COLO668 (cell line): ENCODE measurements around the gene RUVBL2.
A peak's percentile ranks its signal among the peaks of the same experiment; 100 is the strongest.

Experiments used
- DNase-seq: peaks from one replicate; lab custom pipeline; 2025; ENCODE audit not compliant: unreplicated experiment; lab: John Stamatoyannopoulos, UW

RUVBL2 gene

DNA sequence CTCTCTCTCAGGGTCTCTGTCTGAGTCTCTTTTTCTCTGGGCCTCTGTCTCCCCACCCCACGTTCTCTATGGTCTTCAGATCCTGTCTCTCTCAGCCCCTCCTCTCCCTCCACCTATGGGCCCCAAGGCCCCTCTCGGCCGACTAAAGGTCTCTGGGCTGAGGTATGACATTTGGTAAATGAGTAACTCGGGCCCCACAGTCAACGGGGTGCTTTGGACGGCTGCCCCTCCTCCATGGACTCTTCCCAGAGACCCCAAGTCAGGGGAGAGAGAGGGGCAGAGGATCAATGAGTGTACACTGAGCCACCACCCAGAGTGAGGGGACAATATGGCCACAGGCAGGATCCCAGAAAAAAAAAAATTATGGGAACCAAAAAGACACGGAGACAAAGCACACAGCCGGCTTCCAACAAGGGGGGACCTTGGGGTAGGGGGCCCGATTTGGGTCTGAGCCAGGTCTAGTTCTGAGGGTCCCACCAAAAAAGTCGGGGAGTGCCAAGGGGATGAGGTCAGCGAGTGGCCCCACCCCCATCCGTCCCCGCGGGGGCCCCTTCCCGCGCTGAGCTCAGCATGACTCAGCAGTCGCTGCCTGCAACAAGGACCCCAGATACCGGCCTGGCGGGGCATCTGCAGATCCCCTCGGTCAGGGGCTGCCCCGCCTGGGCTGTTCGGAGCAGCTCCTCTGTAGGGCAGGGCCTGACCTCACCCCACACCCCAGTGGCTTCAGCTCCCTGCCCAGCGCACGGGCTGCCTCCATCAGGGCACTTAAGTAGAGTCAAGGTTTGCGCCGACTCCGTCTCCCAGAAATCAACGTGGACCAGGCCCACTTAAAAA is 30.1 kb upstream of the RUVBL2 start:
- DNase-seq = peak; percentile 78

DNA sequence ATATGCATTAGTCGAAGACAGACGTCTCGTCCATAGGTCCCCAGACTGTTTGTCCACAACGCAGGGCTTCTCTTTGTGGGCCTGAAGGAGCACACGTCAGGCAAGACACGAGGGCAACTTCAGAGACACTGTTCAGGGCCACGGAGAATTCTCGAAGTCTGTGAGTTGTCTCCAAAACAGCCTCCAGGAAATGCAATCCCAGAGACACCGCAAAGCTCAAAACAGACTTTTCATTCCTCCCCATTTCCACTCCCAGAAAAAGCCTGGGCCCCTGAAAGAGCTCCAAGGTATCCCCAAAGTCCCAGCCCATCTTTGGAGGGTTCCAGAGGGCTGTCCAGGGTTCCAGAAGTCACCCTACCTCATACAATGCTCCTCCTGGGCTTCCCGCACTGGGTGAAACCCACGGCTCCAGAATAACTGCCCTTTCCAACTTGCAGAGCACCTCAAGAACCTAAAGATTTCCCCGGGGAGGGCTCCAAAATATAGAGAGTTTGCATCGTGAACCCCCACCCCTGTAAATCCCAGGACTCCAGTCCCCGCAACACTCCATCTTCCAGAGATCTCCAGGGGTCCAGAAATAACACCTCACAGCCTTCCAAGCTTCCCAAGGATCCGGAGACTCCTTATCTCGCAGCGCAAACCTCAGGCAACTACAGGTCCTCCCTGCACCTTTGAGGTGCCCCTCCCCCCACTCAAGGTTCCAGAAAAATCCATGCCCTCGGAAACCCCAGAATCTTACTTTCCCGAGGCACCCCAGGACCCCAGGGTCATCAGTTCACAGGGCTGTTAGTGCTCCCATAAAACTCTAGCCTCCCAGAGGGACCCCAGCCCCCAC is 29.3 kb upstream of the RUVBL2 start:
- peak; percentile 52 for DNase-seq

DNA sequence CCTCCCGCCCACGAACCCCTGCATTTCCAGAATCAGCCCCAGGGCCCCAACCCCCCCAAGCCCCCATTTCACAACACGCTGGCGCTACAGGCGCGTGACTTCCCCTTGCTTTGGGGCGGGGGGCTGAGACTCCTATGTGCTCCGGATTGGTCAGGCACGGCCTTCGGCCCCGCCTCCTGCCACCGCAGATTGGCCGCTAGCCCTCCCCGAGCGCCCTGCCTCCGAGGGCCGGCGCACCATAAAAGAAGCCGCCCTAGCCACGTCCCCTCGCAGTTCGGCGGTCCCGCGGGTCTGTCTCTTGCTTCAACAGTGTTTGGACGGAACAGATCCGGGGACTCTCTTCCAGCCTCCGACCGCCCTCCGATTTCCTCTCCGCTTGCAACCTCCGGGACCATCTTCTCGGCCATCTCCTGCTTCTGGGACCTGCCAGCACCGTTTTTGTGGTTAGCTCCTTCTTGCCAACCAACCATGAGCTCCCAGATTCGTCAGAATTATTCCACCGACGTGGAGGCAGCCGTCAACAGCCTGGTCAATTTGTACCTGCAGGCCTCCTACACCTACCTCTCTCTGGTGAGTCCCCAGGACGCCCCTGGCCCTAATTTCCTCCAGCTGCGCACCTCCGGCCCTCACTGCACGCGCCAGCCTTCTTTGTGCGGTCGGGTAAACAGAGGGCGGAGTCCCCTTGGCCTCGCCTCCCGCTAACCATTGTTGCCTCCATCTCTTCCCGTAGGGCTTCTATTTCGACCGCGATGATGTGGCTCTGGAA is 28.5 kb upstream of the RUVBL2 start, which contains the start of gene FTL:
FTL (plus strand) TSS at position 270 of the 766 bp plus-strand sequence; CDS start at position 469, 199 bp downstream.
- peak; percentile 96 for DNase-seq

DNA sequence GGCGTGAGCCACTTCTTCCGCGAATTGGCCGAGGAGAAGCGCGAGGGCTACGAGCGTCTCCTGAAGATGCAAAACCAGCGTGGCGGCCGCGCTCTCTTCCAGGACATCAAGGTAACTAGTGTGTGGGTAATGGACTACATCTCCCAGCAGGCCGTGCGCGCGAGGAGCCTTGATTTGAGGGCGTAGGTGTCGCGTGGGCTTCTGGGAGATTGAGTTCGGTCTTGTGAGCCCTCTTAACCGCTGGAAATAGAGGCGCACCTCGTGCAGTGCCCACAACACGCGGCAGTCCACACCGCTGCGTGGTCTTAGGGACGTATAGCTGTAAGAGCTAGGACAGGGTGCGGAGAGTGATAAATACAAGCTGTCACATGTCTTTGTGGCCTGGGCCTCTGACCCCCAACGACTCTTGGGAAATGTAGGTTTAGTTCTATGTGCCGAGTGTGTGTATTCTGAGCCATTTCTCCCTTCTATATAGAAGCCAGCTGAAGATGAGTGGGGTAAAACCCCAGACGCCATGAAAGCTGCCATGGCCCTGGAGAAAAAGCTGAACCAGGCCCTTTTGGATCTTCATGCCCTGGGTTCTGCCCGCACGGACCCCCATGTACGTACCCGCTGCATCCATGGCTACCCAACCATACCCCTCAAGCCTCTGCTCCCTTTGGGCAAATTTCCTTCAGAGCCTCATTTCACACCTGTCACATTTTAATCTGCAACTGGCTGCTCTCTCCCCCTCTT is 27.7 kb upstream of the RUVBL2 start:
- DNase-seq = peak; percentile 86

DNA sequence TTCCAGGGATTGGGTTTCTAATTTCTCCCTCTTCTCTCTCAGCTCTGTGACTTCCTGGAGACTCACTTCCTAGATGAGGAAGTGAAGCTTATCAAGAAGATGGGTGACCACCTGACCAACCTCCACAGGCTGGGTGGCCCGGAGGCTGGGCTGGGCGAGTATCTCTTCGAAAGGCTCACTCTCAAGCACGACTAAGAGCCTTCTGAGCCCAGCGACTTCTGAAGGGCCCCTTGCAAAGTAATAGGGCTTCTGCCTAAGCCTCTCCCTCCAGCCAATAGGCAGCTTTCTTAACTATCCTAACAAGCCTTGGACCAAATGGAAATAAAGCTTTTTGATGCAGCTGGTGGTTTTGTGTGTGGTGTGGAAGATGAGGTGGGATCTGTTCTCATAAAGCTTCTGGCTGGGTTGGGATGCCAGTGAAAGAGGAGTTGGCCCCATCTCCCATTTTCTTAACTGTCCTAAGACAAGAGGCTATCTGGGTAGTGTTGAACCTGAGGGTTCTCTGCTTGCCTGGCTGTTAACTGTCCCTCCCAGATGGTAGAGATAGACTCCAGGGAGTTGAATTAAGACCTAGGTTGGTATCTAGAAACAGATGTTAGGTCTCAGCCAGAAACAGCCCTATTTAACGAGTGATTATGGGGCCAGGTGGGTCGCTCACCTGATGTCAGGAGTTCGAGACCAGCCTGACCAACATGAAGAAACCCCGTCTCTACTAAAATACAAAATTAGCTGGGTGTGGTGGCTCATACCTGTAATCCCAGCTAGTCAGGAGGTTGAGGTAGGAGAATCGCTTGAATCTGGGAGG is 26.9 kb upstream of the RUVBL2 start:
- no peak for DNase-seq

DNA sequence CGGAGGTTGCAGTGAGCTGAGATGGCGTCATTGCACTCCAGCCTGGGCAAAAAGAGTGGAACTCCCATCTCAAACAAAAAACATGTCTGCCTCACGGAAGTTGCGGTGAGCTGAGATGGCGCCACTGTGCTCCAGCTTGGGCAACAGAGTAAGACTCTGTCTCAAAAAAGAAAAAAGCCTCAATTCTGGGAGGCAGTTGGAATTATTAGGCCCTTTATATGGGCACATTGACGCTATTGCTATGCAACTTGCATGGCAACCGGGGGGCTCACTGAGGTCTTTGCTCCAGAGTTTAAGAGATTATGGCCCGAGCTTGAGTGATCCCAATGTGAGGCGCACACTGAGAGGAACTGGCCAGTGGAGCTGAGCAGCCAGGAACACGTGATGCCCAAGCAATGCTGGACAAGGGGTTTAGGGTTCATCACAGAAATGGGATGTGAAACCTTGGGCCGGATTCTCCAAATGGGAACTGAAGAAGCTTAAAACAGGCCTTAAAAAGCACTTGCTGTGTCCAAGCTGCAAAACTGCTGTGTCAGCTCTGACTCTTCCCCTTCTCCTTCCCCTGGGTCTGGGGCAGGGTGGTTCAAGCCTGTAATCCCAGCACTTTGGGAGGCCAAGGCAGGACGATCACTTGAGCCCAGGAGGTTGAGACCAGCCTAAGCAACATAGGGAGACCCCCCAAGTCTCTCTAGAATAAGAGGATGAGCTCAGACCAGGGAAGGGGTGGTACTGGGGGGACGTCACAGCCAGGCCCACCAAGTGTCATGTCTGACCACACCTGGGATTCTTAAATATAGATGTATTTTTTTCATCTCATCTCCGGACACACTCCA is 26.1 kb upstream of the RUVBL2 start:
- no peak for DNase-seq

DNA sequence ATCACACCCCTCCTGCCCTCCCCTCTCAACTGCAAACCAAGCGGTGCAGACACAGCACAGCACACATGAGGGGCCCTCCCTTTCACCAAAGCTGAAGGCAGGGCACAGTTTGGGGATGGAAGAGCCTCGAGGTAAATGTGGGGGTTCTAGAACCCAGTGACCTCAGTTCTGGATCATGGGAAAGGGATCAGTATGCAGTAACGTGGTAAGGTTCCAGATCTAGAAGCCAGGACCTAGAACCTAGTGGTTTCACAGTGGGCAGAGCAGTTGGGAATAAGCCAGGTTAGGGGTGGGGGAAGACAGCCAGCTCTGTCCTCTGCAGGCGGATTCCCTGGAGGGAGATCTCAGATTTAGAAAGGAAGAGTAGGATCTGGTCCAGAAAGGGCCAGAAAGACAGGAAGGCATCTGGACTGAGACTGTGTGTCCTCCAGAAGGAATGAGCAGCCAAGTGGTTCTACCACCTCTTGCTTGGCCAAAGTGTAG is 25.5 kb upstream of the RUVBL2 start:
- DNase-seq = no peak

DNA sequence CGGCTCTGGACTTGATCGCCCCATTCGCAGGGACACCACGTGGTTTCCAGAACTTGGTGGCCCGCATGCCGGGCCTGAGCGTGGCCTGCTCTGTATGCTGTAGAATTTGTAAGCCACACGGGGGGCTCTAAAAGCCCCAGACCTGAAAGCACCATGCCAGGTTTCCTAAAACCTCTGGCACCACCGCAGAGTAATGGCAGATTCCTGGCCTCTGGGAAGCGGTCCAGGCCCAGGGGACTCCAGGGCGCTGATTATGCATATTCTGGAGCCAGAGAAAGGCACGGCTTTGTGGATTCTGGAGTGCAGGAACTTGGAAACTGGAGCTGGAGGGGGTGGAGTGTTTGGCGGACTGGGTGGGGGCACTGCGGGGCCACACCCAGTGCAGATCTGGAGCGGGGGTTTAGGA is 24.9 kb upstream of the RUVBL2 start:
- DNase-seq = no peak

DNA sequence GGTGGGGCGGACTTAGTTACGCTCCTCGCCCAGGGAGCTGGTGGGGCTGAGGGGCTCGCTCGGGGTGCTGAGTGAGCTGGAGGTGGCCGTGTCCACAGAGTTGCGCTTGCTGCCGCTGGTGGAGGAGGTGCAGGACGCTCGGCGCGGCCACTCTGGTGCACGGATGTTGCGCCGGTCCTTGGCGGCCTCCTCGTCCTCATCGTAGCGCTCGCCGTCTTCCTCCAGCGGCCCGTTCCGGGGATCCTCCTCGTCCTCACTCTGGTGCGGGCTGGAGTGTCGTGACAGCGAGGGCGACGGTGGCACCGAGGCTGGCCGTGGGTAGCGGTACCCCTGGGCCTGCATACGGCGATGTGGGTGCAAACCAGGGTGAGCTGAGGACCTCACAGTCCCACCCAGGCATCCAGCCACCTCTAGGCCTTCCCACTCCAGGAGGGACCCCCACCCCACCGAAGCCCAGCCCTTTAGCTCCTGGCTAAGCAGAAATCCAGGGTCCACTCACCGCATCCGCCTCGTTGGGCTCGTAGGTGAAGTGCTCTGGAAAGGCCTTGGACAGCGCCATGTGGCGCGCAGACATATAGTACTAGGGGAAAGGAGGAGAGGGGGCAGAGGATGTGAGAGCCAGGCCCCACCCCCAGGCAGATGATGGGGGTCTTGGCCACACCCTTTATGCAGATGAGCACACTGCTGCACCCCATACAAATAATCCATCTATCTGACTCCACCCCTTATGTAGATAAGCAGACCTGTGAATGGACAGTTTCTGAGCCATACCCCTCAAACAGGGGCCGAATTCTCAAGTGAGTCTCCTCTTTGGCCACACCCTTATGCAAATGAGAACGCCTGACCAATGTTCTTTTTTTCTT is 24.2 kb upstream of the RUVBL2 start:
- DNase-seq = no peak

DNA sequence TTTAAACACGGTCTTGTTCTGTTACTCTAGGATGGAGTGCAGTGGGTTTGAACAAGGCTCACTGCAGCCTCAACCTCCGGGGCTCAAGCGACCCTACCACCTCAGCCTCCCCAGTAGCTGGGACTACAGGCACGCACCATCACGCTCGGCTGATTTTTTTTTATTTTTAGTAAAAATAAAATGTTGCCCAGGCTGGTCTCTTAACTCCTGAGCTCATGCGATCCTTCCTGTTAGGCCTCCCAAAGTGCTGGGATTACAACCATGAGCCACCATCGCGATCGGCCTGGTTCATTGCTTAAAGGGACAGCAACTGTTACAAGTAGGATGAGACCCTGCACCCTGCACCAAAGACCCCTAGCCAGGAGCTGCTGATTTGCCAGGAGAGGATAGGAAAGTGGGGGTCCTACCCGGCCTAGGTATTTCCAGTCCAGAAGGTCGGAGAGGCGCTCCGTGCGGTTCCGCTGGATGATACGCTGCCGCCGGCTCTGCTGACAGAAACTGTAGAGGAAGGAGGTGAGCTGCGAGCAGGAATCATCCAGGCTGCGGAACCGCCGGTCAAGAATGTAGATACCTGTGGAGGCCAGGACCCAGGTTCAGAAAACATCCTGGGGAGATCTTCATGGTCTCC is 23.4 kb upstream of the RUVBL2 start:
- no peak for DNase-seq

DNA sequence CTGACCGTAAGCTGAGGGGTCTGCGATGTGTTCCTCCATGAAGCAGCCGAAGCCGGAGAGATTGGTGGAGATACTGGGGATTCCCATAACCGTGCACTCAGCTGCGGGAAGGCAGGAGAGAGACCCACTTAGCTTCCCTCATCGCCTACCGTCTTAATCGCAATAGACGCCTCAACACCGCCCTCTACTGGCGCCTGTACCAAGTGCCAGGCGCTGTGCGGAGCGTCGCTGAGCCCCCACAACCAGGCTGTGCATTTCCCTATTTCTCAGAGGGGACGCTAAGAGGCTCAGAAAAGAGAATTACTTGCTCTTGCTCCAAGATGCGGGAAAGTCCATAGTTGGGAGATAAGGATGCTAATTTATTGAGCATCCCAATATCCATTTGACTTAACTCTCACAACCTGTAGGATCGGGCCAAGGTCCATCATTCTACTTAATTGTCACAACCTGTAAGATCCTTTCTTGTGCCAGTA is 22.7 kb upstream of the RUVBL2 start:
- peak; percentile 81 for DNase-seq

DNA sequence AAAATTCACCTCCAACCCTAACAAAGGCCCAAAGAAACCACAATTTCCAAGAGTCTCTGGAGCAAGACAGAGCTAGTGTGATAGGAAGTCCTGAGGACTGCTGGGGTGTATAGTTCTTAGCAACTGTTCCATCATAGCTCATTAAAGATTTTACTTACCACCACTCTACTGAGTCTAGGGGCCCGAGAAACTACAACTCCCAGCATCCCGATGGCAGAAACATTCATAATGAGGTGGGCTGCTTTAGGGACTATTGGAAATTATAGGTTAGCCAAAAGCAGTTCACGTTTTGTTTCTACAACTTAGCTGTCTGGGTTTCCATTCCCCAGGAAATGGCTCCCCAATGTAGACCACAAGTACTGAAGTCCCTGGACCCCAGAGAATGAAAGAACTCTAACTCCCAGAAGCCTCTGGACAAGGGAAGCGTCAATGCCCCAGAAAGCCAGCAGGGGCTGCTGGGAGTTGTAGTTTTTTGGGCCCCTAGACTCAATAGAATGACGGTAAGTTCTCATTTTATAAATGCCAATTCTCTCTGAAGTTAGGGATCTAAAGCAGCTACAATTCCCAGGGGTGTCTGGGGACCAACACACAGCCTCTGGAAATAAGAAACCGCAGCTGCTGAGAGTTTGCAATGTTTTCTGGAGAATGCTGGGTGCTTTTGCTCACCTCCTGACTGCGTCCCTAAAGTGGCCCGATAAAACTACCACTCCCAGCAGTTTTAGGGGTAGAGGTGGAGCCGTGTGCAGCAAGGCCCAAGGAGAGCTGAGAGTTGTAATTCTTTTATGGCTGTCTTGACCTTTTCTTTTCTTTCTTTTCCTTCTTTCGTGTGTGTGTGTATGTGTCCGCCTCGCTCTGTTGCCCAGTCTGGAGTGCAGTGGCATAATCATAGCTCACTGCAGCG is 17.5 kb upstream of the RUVBL2 start:
- peak; percentile 28 for DNase-seq

DNA sequence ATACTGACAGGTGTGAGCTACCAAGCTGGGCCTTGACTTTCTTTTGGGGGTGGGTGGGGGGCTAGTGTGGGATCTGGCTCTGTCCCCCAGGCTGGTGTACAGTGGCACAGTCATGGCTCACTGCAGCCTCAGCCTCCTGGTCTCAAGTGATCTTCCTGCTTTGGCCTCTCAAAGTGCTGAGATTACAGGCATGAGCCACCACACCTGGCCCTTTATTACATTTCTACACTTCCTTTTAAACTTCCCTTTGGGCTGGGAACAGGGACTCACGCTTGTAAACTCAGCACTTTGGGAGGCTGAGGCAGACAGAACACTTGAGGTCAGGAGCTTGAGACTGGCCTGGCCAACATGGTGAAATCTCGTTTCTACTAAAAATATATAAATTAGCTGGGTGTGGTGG is 16.6 kb upstream of the RUVBL2 start:
- DNase-seq = no peak

DNA sequence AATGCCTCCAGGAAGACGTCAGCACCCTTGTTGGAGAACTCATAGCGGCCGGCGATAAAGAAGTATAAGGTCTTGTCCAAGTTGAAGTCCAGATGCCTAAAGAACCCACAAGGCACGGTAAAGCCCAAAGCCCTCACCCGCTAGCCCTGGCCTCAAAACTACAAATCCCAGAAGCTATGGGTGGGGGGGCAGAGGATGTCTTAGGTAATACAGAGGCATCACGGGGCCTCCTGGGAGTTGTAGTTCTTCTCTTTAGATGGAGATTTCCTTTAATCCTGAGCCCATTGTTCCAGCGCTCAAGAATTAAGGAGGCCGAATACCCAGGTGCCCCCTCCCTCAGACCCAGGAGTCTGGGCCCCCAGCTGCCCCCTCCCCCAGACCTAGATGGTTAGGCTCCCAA is 11.4 kb upstream of the RUVBL2 start:
- no peak for DNase-seq

DNA sequence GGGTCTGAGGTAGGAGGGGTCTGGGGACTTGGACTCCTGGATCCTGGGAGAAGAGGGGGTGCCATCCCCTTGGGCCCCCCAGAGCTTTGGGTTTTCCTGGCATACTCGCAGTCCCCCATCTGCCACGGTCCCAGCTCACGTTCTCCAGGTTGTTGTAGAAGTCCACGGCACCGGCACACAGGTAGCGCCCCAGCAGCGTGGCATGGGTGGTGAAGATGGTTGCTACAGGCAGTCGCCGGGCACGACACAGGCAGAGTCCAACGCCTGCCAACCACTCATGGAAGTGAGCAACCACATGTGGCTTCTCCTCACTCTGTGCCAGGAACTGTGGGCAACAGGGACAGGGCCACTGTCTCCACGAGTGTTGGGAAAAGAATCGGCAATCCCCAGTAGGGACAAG is 8.0 kb upstream of the RUVBL2 start:
- DNase-seq = no peak

DNA sequence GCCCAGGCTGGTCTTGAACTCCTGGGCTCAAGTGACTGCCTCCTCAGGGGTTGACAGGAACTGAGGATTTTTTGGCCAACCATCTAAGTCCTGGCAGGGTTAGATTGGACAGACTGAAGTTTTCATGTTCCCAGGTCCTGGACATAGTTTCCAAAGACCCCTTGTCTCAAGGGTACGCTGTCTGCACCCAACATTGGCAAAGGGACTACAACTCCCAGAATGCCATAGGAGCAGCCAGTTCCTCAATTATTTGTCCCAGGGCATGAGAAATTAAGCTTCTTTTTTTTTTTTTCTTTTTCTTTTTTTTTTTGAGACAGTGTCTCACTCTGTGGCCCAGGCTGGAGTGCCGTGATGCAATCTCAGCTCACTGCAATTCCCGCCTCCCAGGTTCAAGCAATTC is 7.5 kb upstream of the RUVBL2 start:
- DNase-seq = no peak
